OCI-LY7 (cell line): Measurements from ENCODE around the gene TBC1D23. TPM values are rescaled to one million over a fixed set of nuclear protein-coding genes. Genes with fewer than 3 reads are reported as not detected.
"Not testable (repeated sequence)": the region's sequence is repeated elsewhere in the genome, so short reads cannot be mapped to it uniquely, and the experiment has no call there.

Experiments
- BruUV-seq: library from RNA; stranded (reverse); fragments of 400-500 nt; replicated peaks from 2 replicates; lab custom pipeline; 2021; lab: Mats Ljungman, UMichigan
- CTCF ChIA-PET: fragments of 300-600 bp; sonication (Branson Sonifier 250); formaldehyde crosslinking; loops from one replicate; lab custom pipeline; 2022; ENCODE audit warnings: antibody characterized with exemption; ENCODE audit not compliant: unreplicated experiment; lab: Charles Lee
- POLR2A ChIA-PET: fragments of 300-600 bp; sonication (Branson Sonifier 250); formaldehyde crosslinking; loops from one replicate; lab custom pipeline; 2022; ENCODE audit warnings: antibody characterized with exemption; lab: Charles Lee
- DNase-seq: peaks from one replicate; pipeline ENCODE4 v3.0.0-alpha.2; 2015; ENCODE audit warnings: low spot score
- H2AFZ ChIP-seq: fragments of 200-600 bp; sonication (generic), shearing (Covaris generic); 2 replicates; pipeline ENCODE4 v1.6.1; 2014; ENCODE audit warnings: mild to moderate bottlenecking, antibody characterized with exemption, low read length, moderate library complexity
- H3K27ac ChIP-seq: fragments of 200-600 bp; sonication (generic); 2 replicates; pipeline ENCODE4 v1.5.1; 2014; ENCODE audit warnings: mixed run types, low read depth, mild to moderate bottlenecking, moderate library complexity, low read length, inconsistent platforms; ENCODE audit not compliant: poor library complexity, severe bottlenecking
- H3K36me3 ChIP-seq: fragments of 200-600 bp; sonication (generic); 2 replicates; pipeline ENCODE4 v1.6.1; 2014; ENCODE audit warnings: mild to moderate bottlenecking, antibody characterized with exemption, low read length, moderate library complexity, mixed read lengths; ENCODE audit not compliant: insufficient read depth
- H3K4me1 ChIP-seq: fragments of 200-600 bp; sonication (generic); 2 replicates; pipeline ENCODE4 v1.5.1; 2014; ENCODE audit warnings: mild to moderate bottlenecking, low read length; ENCODE audit not compliant: insufficient read depth, poor library complexity, severe bottlenecking
- H3K4me2 ChIP-seq: fragments of 200-600 bp; sonication (generic); 2 replicates; pipeline ENCODE4 v1.6.1; 2014; ENCODE audit warnings: mild to moderate bottlenecking, low read length
- H3K4me3 ChIP-seq: fragments of 200-600 bp; sonication (generic); 2 replicates; pipeline ENCODE4 v1.5.1; 2014; ENCODE audit warnings: mild to moderate bottlenecking, low read depth, low read length; ENCODE audit not compliant: poor library complexity, severe bottlenecking
- H3K79me2 ChIP-seq: fragments of 200-600 bp; sonication (generic); 2 replicates; pipeline ENCODE4 v1.6.1; 2016; ENCODE audit warnings: low read depth, mild to moderate bottlenecking, low read length, moderate library complexity, mixed read lengths; ENCODE audit not compliant: insufficient read depth
- H3K9me2 ChIP-seq: fragments of 200-600 bp; sonication (generic); 2 replicates; pipeline ENCODE4 v1.6.1; 2016; ENCODE audit warnings: mild to moderate bottlenecking, low read length, mixed read lengths; ENCODE audit not compliant: insufficient read depth
- H3K9me3 ChIP-seq: fragments of 200-600 bp; sonication (generic); 2 replicates; pipeline ENCODE4 v1.6.1; 2014; ENCODE audit warnings: mild to moderate bottlenecking, mixed run types, low read length, mixed read lengths
- H4K20me1 ChIP-seq: fragments of 200-600 bp; sonication (generic); 2 replicates; pipeline ENCODE4 v1.6.1; 2014; ENCODE audit warnings: mild to moderate bottlenecking, antibody characterized with exemption, low read length, moderate library complexity, mixed read lengths; ENCODE audit not compliant: insufficient read depth
- CTCF ChIP-seq: fragments of 200-600 bp; sonication (generic); conservative IDR thresholded peaks from 2 replicates; pipeline ENCODE4 v1.5.1; 2014; ENCODE audit warnings: mild to moderate bottlenecking, antibody characterized with exemption, low read length, moderate library complexity, mixed read lengths
- EZH2phosphoT487 ChIP-seq: fragments of 200-600 bp; sonication (generic); IDR thresholded peaks from 2 replicates; pipeline ENCODE4 v1.6.1; 2018; ENCODE audit warnings: low read depth, borderline replicate concordance, mild to moderate bottlenecking, mixed run types, antibody characterized with exemption, low read length, moderate library complexity, mixed read lengths
- intact Hi-C: fragments of 100-400 bp; cut with micrococcal nuclease; formaldehyde crosslinking; loops from one replicate; pipeline ENCODE4 v1.10.0; 2022; ENCODE audit not compliant: unreplicated experiment
- total RNA-seq, 2 experiments: library from RNA; depleted of rRNA in 1 of 2; stranded (reverse); fragments of >200 nt in 1 of 2; shearing (Covaris generic) in 1 of 2; gene quantifications; 2 replicates each; pipeline ENCODE4 v1.2.3, GENCODE V29; 2014 to 2022

TBC1D23 gene
- total RNA-seq, 2 experiments from 2014 or later = 12.0 to 23.4 TPM

GRCh38 chr3:100238599-100238998, 22.2 kb upstream of the TBC1D23 start:
- H3K4me3 ChIP-seq = no peak overlapping the region
- no peaks in the 10 kb centered on the region for H3K9me3 ChIP-seq
- H3K36me3 ChIP-seq = no peaks in the 10 kb centered on the region
- POLR2A ChIA-PET = interaction anchor here (1.2 kb wide), 1 partner anchor 8 kb away, joined by 6 read pairs; no protein-coding TSS in a partner anchor
- intact Hi-C loops = no loop called here
- H4K20me1 ChIP-seq = no peaks in the 10 kb centered on the region
- no peak overlapping the region for H2AFZ ChIP-seq
- H3K4me1 ChIP-seq = no peaks in the 10 kb centered on the region
- CTCF ChIA-PET = no interaction called here
- H3K9me2 ChIP-seq = no peaks in the 10 kb centered on the region
- DNase-seq = no peak
- H3K79me2 ChIP-seq = no peaks in the 10 kb centered on the region
- no peak overlapping the region for H3K27ac ChIP-seq
- H3K4me2 ChIP-seq = no peak overlapping the region
- no TSS peak for BruUV-seq
- TF ChIP-seq EZH2phosphoT487 (no peak), CTCF (no peak)

- H3K9me2 ChIP-seq, H3K79me2 ChIP-seq, H3K4me2 ChIP-seq, H3K4me3 ChIP-seq, H3K9me3 ChIP-seq, H2AFZ ChIP-seq, H3K36me3 ChIP-seq, H4K20me1 ChIP-seq, H3K4me1 ChIP-seq, intact Hi-C loops, DNase-seq, CTCF ChIA-PET, H3K27ac ChIP-seq, BruUV-seq: not testable (repeated sequence)
- POLR2A ChIA-PET = interaction anchor here (0.6 kb wide), 1 partner anchor 417 kb away, joined by 7 read pairs; no protein-coding TSS in a partner anchor
Observed at GRCh38 chr3:100242471-100242870, 18.3 kb upstream of the TBC1D23 start.

- ChIA-PET CTCF (no interaction called here), POLR2A (interaction anchor here (0.6 to 0.7 kb wide), 2 partner anchors 11 to 134 kb away, joined by 3 read pairs; no protein-coding TSS in a partner anchor)
- H3K79me2 ChIP-seq = no peaks in the 10 kb centered on the region
- no peaks in the 10 kb centered on the region for H3K9me3 ChIP-seq
- no peak for TF ChIP-seq CTCF
- TF ChIP-seq EZH2phosphoT487 = no peak
- H3K4me1 ChIP-seq = no peaks in the 10 kb centered on the region
- intact Hi-C loops = no loop called here
- H3K36me3 ChIP-seq = no peaks in the 10 kb centered on the region
- H3K4me3 ChIP-seq = no peak overlapping the region
- H3K9me2 ChIP-seq = no peaks in the 10 kb centered on the region
- H2AFZ ChIP-seq = no peak overlapping the region
- BruUV-seq = no TSS peak
- no peak overlapping the region for H3K4me2 ChIP-seq
- no peak for DNase-seq
- H3K27ac ChIP-seq = no peak overlapping the region
- H4K20me1 ChIP-seq = no peaks in the 10 kb centered on the region
Observed at GRCh38 chr3:100244264-100244663, 16.5 kb upstream of the TBC1D23 start.
